ENCODE data around the gene AAMDC. TPM values are rescaled to one million over a fixed set of nuclear protein-coding genes. Genes with fewer than 3 reads are reported as not detected.
"Not testable (repeated sequence)": the region's sequence is repeated elsewhere in the genome, so short reads cannot be mapped to it uniquely, and the experiment has no call there.

AAMDC gene
- total RNA-seq, 3 donors from 2014 or later (not counting 1 experiment from before 2014, with no cell fraction given) = 4.8 to 5.7 (median 5.4) TPM

DNA sequence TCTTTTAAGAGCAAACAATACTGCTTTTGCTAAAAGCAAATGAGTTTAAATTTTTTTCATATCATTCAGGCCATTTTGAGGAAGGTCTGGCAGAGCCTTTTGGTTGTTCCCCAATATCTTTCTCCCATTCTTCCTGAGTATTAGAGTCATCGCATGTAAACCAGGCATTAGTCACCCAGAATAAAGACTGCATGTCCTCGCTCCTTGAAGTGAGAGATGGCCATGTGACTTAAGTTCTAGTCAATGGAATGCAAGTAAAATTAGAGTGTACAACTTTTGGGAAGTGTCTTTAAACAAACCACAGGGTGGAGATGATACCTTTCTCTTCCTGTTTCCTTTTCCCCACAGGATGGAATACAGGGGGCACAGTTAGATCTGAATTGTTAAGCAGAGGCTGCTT lies 96.8 kb downstream of the AAMDC start:
- H3K4me1 ChIP-seq (ENCODE audit: control insufficient read depth, insufficient read depth, low read length); DNase-seq; H3K27me3 Mint-ChIP-seq (ENCODE audit: low read depth in 2 of 2); H3K27me3 ChIP-seq (ENCODE audit: control insufficient read depth, insufficient read depth, low read length); intact Hi-C loops (cut with micrococcal nuclease); H3K9me3 Mint-ChIP-seq; H3K4me3 ChIP-seq (ENCODE audit: low read length); H3K4me1 Mint-ChIP-seq; H3K4me3 Mint-ChIP-seq; ATAC-seq; H3K27ac ChIP-seq (ENCODE audit: low read length); H3K9me3 ChIP-seq (ENCODE audit: control insufficient read depth, insufficient read depth, low read length); H3K36me3 ChIP-seq (ENCODE audit: control insufficient read depth, insufficient read depth, low read length); H3K27ac Mint-ChIP-seq; H3K36me3 Mint-ChIP-seq: not testable (repeated sequence)
- no CpG with 5 or more reads among the region's 2 CpGs for WGBS (ENCODE audit: insufficient coverage)

Other genes with a start within 250 kb of the AAMDC start
- gene AQP11, start 231.2 kb upstream of the AAMDC start, total RNA-seq = under 1 TPM; 0.21 to 0.55 (median 0.50) TPM
- 10 to 100 TPM; 48.6 to 58.2 (median 57.6) TPM for gene CLNS1A, start 183.3 kb upstream of the AAMDC start, total RNA-seq
- 100 to 1,000 TPM in 2 of 3 donors, 10 to 100 TPM in 1; 87.3 to 119 (median 110) TPM for gene RSF1, start 422 bp upstream of the AAMDC start, total RNA-seq
- 10 to 100 TPM; 65.2 to 97.8 (median 67.5) TPM for gene INTS4, start 173.5 kb downstream of the AAMDC start, total RNA-seq
- under 1 TPM in 2 of 3 donors, not detected in 1; 0.28 to 0.32 TPM for gene KCTD14, start 202.1 kb downstream of the AAMDC start, total RNA-seq
- not detected for gene THRSP, start 242.7 kb downstream of the AAMDC start, total RNA-seq

Measured in natural killer cell (primary cell).